Myocyte (in vitro differentiated cells): ENCODE data around the gene MAPK4. TPM values are rescaled to one million over a fixed set of nuclear protein-coding genes. Genes with fewer than 3 reads are reported as not detected.
"Not testable (repeated sequence)": the region's sequence is repeated elsewhere in the genome, so short reads cannot be mapped to it uniquely, and the experiment has no call there.

Experiments used
- DNase-seq: peaks from one replicate; pipeline ENCODE4 v3.0.0-alpha.2; 2012; ENCODE audit warnings: low read depth
- polyA plus RNA-seq: library from polyadenylated mRNA; unstranded; fragments of >200 nt; gene quantifications from one replicate; pipeline ENCODE4 v1.2.1, GENCODE V29; 2012; ENCODE audit warnings: missing spikeins
- total RNA-seq: library from RNA; depleted of rRNA; stranded (reverse); fragments of >200 nt; gene quantifications from 2 replicates; pipeline ENCODE4 v1.2.3, GENCODE V29; 2014

Gene MAPK4
- not detected in 2 replicates for total RNA-seq
- polyA plus RNA-seq, result not detected

- no peak for DNase-seq
Observed at GRCh38 chr18:50559752-50560680, at the start of gene MAPK4. MAPK4 (plus strand) TSS chr18:50560087; CDS start chr18:50663959, 103,872 bp downstream.

GRCh38 chr18:50517277-50517676 is 42.6 kb upstream of the MAPK4 start:
- not testable (repeated sequence) for DNase-seq

- DNase-seq, result no peak
Observed at GRCh38 chr18:50518787-50519546, 40.9 kb upstream of the MAPK4 start.

- no peak for DNase-seq
Observed at GRCh38 chr18:50523165-50523564, 36.7 kb upstream of the MAPK4 start.

GRCh38 chr18:50527636-50528307 is 32.1 kb upstream of the MAPK4 start:
- DNase-seq, result no peak

GRCh38 chr18:50528806-50529205 is 31.1 kb upstream of the MAPK4 start:
- DNase-seq, result no peak

- DNase-seq, result not testable (repeated sequence)
Observed at GRCh38 chr18:50533822-50534221, 26.1 kb upstream of the MAPK4 start.

- DNase-seq, result not testable (repeated sequence)
Observed at GRCh38 chr18:50544476-50544875, 15.4 kb upstream of the MAPK4 start.

GRCh38 chr18:50545936-50546335 is 14.0 kb upstream of the MAPK4 start:
- DNase-seq, result no peak

GRCh38 chr18:50548160-50548559 is 11.7 kb upstream of the MAPK4 start:
- DNase-seq, result no peak

GRCh38 chr18:50551651-50552050 is 8.2 kb upstream of the MAPK4 start:
- DNase-seq, result not testable (repeated sequence)

GRCh38 chr18:50558157-50558556 is 1.7 kb upstream of the MAPK4 start:
- DNase-seq, result no peak

GRCh38 chr18:50558948-50559751 is 737 bp upstream of the MAPK4 start:
- DNase-seq, result no peak

GRCh38 chr18:50560681-50561629 is 1.1 kb downstream of the MAPK4 start:
- no peak for DNase-seq

- not testable (repeated sequence) for DNase-seq
Observed at GRCh38 chr18:50562258-50562657, 2.4 kb downstream of the MAPK4 start.

GRCh38 chr18:50562686-50563085 is 2.8 kb downstream of the MAPK4 start:
- no peak for DNase-seq

GRCh38 chr18:50563376-50563775 is 3.5 kb downstream of the MAPK4 start:
- DNase-seq, result no peak

GRCh38 chr18:50569930-50570329 is 10.0 kb downstream of the MAPK4 start:
- no peak for DNase-seq

GRCh38 chr18:50571606-50572005 is 11.7 kb downstream of the MAPK4 start:
- DNase-seq, result no peak
